GM12892 (cell line): ENCODE measurements around the gene TSPEAR.

Experiments used
- POLR2A ChIP-seq: IDR thresholded peaks from 2 replicates; pipeline ENCODE4 v1.6.1; 2011; ENCODE audit warnings: low read depth, low read length, control low read depth
- POLR2AphosphoS5 ChIP-seq: IDR thresholded peaks from 2 replicates; pipeline ENCODE4 v1.6.1; 2011; ENCODE audit warnings: low read depth, low read length, control low read depth
- TAF1 ChIP-seq: IDR thresholded peaks from 2 replicates; pipeline ENCODE4 v1.6.1; 2011; ENCODE audit warnings: low read depth, mild to moderate bottlenecking, control low read depth, low read length, borderline replicate concordance

GRCh38 chr21:44552136-44552535, 159.2 kb downstream of the TSPEAR start:
- TF ChIP-seq POLR2AphosphoS5 (no peak), POLR2A (no peak), TAF1 (no peak)
